GM18511 (cell line): ENCODE measurements around the gene ISM2.

ENCODE experiments used
- ATAC-seq: cut with Tn5 transposase; IDR thresholded peaks from one replicate; pipeline ENCODE4 v1.9.1; 2021; ENCODE audit warnings: mild to moderate bottlenecking, moderate library complexity; ENCODE audit not compliant: unreplicated experiment

Gene ISM2

GRCh38 chr14:77469539-77469938 lies 29.1 kb downstream of the ISM2 start:
- no peak for ATAC-seq

- ATAC-seq = no peak
Measured at GRCh38 chr14:77469067-77469505, 29.5 kb downstream of the ISM2 start.

GRCh38 chr14:77467801-77468200 lies 30.8 kb downstream of the ISM2 start:
- ATAC-seq = no peak

- ATAC-seq = no peak
Measured at GRCh38 chr14:77459072-77459723, 39.4 kb downstream of the ISM2 start.

GRCh38 chr14:77458249-77458950 lies 40.2 kb downstream of the ISM2 start:
- peak; percentile 20 for ATAC-seq

- ATAC-seq = peak; percentile 94
Measured at GRCh38 chr14:77457522-77458248, 40.9 kb downstream of the ISM2 start, which contains the start of the genes AHSA1 and VIPAS39. AHSA1 (plus strand) TSS chr14:77458093; CDS start chr14:77458190, 97 bp downstream. VIPAS39 (minus strand) TSS chr14:77457601; CDS start chr14:77454102, 3,499 bp downstream.

- ATAC-seq = no peak
Measured at GRCh38 chr14:77457115-77457521, 41.5 kb downstream of the ISM2 start.

GRCh38 chr14:77455966-77456640 lies 42.5 kb downstream of the ISM2 start:
- ATAC-seq = no peak

GRCh38 chr14:77442196-77442595 lies 56.4 kb downstream of the ISM2 start:
- no peak for ATAC-seq

GRCh38 chr14:77439861-77440260 lies 58.8 kb downstream of the ISM2 start:
- ATAC-seq = no peak

GRCh38 chr14:77438596-77438995 lies 60.0 kb downstream of the ISM2 start:
- no peak for ATAC-seq

GRCh38 chr14:77436042-77436441 lies 62.6 kb downstream of the ISM2 start:
- ATAC-seq = no peak

- ATAC-seq = no peak
Measured at GRCh38 chr14:77426396-77426795, 72.2 kb downstream of the ISM2 start.

GRCh38 chr14:77424862-77425261 lies 73.8 kb downstream of the ISM2 start:
- ATAC-seq = no peak
